K562 (cell line): ENCODE data around the gene PRSS8. TPM values are rescaled to one million over a fixed set of nuclear protein-coding genes. Genes with fewer than 3 reads are reported as not detected.

ENCODE experiments used
- C11orf30 ChIP-seq: fragments of 450-650 bp; IDR thresholded peaks from 2 replicates; pipeline ENCODE4 v1.6.1; 2016; ENCODE audit warnings: low read depth, mild to moderate bottlenecking
- CBFA2T2 ChIP-seq: fragments of 450-650 bp; conservative IDR thresholded peaks from 2 replicates; pipeline ENCODE4 v1.6.1; 2017; ENCODE audit warnings: mild to moderate bottlenecking
- RBM15 ChIP-seq: fragments of 200-400 bp; formaldehyde crosslinking; IDR thresholded peaks from 2 replicates; pipeline ENCODE4 v1.6.1; 2018; ENCODE audit warnings: mild to moderate bottlenecking, low read length, moderate library complexity; ENCODE audit not compliant: insufficient read depth
- RBM34 ChIP-seq: fragments of 200-400 bp; formaldehyde crosslinking; IDR thresholded peaks from 2 replicates; pipeline ENCODE4 v1.6.1; 2018; ENCODE audit warnings: low read length, borderline replicate concordance; ENCODE audit not compliant: insufficient read depth
- TAF7 ChIP-seq: fragments of 450-650 bp; IDR thresholded peaks from 2 replicates; pipeline ENCODE4 v1.6.1; 2016; ENCODE audit warnings: missing genetic modification characterization, missing compliant biosample characterization
- THRAP3 ChIP-seq: fragments of 450-650 bp; IDR thresholded peaks from 2 replicates; pipeline ENCODE4 v1.6.1; 2016; ENCODE audit warnings: mild to moderate bottlenecking, inconsistent platforms, borderline replicate concordance
- ZBTB17 ChIP-seq: fragments of 450-650 bp; formaldehyde crosslinking; IDR thresholded peaks from 2 replicates; pipeline ENCODE4 v1.4.0; 2020; ENCODE audit warnings: mild to moderate bottlenecking
- ZFP1 ChIP-seq: fragments of 450-650 bp; formaldehyde crosslinking; IDR thresholded peaks from 2 replicates; pipeline ENCODE4 v1.4.0; 2020; ENCODE audit warnings: mild to moderate bottlenecking, mixed read lengths
- ZNF384 ChIP-seq: IDR thresholded peaks from 2 replicates; pipeline ENCODE4 v1.6.1; 2012; ENCODE audit warnings: low read depth, low read length, improper control_type of control experiment
- ZNF436 ChIP-seq: fragments of 250-450, 450-650 bp; sonication (Bioruptor Pico); formaldehyde crosslinking; IDR thresholded peaks from 2 replicates; pipeline ENCODE4 v1.7.0; 2020; ENCODE audit warnings: mild to moderate bottlenecking
- ZNF778 ChIP-seq: fragments of 450-650 bp; formaldehyde crosslinking; IDR thresholded peaks from 2 replicates; pipeline ENCODE4 v1.4.0; 2020; ENCODE audit warnings: mild to moderate bottlenecking, moderate library complexity
- polyA plus RNA-seq, 8 experiments: library from polyadenylated mRNA; depleted of rRNA in 4 of 8; stranded (reverse) in 5 of 8; unstranded in 3 of 8; fragments of >200 nt; fragmentation: Nextera tagmentation in 2 of 8; fragmentation: Illumina TruSeq in 1 of 8; extraction: Ambion mirVana in 2 of 8; extraction: Trizol in 1 of 8; gene quantifications; 2 replicates each; pipeline versions ENCODE4 v1.2.1 to v1.2.3, GENCODE V29; 2011 to 2014; ENCODE audit warnings: inconsistent platforms in 1 of 8, missing spikeins in 1 of 8
- total RNA-seq, 7 experiments: library from RNA; depleted of rRNA in 6 of 7; stranded (reverse); fragments of >200 nt in 6 of 7; fragmentation: Illumina TruSeq in 2 of 7; extraction: Trizol in 2 of 7; gene quantifications; 2 replicates each; pipeline versions ENCODE4 v1.2.1 to v1.2.3, GENCODE V29; 2011 to 2021; ENCODE audit warnings: low replicate concordance in 1 of 7
- TF ChIP-seq, protein P1 (sequence below), 2 experiments: fragments of 450-650 bp; IDR thresholded peaks; 2 replicates each; pipeline ENCODE4 v1.6.1; 2016; ENCODE audit warnings: mild to moderate bottlenecking in 2 of 2, borderline replicate concordance in 1 of 2, low read depth in 1 of 2, moderate library complexity in 1 of 2
- TF ChIP-seq, protein P2 (sequence below): fragments of 450-650 bp; IDR thresholded peaks from 2 replicates; pipeline ENCODE4 v1.6.1; 2016; ENCODE audit warnings: borderline replicate concordance
- TF ChIP-seq, protein P3 (sequence below): fragments of 250-450 bp; sonication (Bioruptor Pico); IDR thresholded peaks from 2 replicates; pipeline ENCODE4 v1.8.0; 2021; ENCODE audit warnings: mild to moderate bottlenecking, moderate library complexity

Gene PRSS8
- total and polyA plus RNA-seq, 9 of the 15 experiments (the other 6 are each of a cell fraction or from before 2014, with no cell fraction given): 0.25 to 3.9 (median 1.3) TPM; not detected in 1

DNA sequence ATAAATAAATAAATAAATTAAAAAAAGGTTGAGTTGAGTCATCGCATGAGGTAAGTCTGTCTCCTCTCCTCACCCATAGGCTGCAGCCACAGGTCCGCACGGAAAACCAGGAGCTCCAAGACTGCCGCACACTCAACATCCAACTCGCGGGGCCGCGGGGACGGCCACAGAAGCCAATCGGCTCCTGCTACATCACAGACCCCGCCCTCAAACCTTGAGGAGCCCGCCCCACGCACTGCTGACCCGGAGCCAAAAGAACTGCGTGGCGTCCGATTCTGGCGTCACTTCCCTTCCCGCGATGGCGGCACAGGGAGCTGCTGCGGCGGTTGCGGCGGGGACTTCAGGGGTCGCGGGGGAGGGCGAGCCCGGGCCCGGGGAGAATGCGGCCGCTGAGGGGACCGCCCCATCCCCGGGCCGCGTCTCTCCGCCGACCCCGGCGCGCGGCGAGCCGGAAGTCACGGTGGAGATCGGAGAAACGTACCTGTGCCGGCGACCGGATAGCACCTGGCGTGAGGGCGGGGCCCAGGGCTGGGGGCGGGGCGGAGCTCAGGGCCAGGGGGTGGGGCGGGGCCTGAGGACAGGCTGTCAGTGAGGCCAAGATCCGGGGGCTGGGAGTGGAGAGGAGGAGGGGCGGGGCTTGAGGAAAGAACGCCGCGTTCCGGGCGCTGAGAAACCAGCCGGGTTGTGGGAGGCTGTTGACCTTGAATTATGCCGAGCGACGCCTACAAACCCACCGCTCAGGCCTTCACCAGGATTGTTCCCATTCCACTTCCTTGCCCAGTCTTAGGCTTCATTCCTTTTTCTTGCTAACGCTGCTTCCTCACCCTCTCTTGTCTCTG, 17.9 kb downstream of the PRSS8 start, which contains the start of gene KAT8 (continued):
- TF ChIP-seq RBM34 (no peak), RBM15 (no peak), ZNF436 (CRISPR knock-in tag) (no peak), ZNF384 (0 out of 2 replicates have a peak, but pooled peaks have one; percentile 32), CBFA2T2 (no peak), TAF7 (tag) (0 out of 2 replicates have a peak, but pooled peaks have one; percentile 23), ZFP1 (CRISPR knock-in tag) (no peak), THRAP3 (no peak), ZBTB17 (CRISPR knock-in tag) (no peak), C11orf30 (peak; percentile 100), ZNF778 (no peak)
- TF ChIP-seq, protein P1, sequence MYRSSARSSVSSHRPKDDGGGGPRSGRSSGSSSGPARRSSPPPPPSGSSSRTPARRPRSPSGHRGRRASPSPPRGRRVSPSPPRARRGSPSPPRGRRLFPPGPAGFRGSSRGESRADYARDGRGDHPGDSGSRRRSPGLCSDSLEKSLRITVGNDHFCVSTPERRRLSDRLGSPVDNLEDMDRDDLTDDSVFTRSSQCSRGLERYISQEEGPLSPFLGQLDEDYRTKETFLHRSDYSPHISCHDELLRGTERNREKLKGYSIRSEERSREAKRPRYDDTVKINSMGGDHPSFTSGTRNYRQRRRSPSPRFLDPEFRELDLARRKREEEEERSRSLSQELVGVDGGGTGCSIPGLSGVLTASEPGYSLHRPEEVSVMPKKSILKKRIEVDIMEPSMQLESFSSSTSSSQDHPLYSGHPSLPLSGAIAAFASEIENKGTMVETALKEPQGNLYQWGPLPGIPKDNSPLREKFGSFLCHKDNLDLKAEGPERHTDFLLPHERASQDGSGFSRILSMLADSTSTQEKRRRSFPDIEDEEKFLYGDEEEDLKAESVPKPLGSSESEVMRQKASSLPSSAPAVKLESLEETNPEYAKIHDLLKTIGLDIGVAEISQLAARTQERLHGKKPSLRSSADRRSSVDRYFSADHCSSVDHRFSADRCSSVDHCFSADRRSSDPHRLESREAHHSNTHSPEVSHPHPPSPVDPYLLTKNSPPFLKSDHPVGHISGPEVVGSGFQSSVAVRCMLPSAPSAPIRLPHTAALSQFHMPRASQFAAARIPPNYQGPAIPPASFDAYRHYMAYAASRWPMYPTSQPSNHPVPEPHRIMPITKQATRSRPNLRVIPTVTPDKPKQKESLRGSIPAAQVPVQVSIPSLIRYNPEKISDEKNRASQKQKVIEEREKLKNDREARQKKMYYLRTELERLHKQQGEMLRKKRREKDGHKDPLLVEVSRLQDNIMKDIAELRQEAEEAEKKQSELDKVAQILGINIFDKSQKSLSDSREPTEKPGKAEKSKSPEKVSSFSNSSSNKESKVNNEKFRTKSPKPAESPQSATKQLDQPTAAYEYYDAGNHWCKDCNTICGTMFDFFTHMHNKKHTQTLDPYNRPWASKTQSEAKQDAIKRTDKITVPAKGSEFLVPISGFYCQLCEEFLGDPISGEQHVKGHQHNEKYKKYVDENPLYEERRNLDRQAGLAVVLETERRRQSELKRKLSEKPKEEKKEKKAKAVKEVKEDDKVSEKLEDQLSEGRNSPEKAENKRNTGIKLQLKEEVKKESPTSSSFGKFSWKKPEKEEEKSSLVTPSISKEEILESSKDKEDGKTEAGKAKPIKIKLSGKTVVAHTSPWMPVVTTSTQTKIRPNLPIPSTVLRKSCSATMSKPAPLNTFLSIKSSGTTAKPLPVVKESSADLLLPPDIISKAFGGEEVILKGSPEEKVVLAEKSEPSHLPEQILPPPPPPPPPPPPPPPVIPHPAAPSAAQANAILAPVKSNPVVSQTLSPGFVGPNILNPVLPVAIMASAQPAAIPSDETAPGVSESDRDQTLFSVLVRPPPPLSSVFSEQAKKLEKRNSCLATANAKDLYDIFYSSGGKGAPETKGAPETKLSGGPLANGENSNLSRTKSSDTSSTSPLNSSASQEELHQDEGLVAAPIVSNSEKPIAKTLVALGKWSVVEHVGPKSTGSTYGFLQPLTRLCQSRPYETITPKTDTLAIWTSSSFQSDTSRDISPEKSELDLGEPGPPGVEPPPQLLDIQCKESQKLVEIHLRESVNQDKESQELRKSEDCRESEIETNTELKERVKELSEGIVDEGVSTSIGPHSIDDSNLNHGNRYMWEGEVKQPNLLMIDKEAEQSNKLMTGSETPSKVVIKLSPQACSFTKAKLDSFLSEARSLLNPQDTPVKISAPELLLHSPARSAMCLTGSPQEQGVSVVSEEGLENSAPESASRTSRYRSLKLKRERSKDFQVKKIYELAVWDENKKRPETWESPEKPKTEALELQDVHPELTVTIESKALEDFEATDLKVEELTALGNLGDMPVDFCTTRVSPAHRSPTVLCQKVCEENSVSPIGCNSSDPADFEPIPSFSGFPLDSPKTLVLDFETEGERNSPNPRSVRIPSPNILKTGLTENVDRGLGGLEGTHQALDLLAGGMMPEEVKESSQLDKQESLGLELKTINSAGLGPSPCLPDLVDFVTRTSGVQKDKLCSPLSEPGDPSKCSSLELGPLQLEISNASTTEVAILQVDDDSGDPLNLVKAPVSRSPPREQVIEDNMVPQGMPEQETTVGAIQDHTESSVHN (IDR thresholded peaks at IDR 0.05; ENCODE audit: borderline replicate concordance in 1 of 2, low read depth in 1 of 2): no peak
- TF ChIP-seq, protein P2, sequence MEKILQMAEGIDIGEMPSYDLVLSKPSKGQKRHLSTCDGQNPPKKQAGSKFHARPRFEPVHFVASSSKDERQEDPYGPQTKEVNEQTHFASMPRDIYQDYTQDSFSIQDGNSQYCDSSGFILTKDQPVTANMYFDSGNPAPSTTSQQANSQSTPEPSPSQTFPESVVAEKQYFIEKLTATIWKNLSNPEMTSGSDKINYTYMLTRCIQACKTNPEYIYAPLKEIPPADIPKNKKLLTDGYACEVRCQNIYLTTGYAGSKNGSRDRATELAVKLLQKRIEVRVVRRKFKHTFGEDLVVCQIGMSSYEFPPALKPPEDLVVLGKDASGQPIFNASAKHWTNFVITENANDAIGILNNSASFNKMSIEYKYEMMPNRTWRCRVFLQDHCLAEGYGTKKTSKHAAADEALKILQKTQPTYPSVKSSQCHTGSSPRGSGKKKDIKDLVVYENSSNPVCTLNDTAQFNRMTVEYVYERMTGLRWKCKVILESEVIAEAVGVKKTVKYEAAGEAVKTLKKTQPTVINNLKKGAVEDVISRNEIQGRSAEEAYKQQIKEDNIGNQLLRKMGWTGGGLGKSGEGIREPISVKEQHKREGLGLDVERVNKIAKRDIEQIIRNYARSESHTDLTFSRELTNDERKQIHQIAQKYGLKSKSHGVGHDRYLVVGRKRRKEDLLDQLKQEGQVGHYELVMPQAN: no peak
- TF ChIP-seq, protein P3, sequence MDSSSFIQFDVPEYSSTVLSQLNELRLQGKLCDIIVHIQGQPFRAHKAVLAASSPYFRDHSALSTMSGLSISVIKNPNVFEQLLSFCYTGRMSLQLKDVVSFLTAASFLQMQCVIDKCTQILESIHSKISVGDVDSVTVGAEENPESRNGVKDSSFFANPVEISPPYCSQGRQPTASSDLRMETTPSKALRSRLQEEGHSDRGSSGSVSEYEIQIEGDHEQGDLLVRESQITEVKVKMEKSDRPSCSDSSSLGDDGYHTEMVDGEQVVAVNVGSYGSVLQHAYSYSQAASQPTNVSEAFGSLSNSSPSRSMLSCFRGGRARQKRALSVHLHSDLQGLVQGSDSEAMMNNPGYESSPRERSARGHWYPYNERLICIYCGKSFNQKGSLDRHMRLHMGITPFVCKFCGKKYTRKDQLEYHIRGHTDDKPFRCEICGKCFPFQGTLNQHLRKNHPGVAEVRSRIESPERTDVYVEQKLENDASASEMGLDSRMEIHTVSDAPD (CRISPR knock-in tag): no peak
